Medulla oblongata (tissue), 1 donor: Measurements from ENCODE around the gene SLC34A1.
A peak's percentile ranks its signal among the peaks of the same experiment; 100 is the strongest.
"Not testable (repeated sequence)": the region's sequence is repeated elsewhere in the genome, so short reads cannot be mapped to it uniquely, and the experiment has no call there.

Source experiments
- DNase-seq: peaks from one replicate; pipeline ENCODE4 v3.0.0-alpha.2; 2015; ENCODE audit errors: extremely low spot score

SLC34A1 gene

DNA sequence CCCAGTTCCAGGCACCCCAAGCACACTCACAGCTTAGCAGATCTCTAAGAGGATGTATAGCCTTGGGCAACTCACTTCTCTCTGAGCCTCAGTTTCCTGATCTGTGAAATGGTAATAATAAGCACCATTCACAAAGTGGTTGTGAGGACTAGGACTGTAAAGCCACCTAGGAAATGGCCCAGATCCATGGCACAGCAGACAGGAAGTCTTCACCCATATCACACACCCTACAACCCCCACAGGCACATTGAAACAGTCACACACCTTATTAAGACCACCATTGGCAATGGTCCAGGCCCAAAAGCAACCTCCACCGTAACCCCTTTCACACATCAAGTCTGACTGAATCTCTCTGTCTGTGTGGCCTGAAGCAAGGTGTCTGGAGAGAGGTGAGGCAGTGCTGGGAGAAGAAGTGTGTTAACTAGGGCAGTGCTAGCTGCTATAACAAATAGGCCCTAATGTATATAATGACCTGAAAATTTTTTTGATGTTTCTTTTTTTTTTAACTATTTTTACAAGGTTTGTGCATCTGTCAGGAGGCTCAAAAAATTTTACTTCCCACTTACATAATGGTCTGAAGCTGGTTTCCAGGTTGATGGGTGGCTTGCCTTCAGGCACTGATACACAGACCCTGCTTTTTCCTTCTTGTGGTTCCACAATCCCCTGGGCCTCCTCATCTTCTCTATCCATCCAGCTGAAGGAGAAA, 28.9 kb upstream of the SLC34A1 start:
- no peak for DNase-seq

DNA sequence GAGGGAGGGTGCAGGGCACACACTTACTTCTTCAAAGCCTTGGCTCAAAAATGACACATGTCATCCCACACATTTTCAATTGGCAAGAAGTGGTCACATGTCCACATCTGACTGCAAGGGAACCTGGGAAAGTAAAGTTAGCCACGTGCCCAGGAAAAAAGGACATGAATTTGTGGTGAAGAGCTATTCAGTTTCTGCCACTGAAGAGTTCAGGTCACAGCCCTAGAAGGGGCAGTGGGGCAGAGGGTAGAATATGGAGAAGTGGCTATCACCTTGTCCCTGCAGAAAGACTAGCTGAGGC, 28.4 kb upstream of the SLC34A1 start:
- no peak for DNase-seq

DNA sequence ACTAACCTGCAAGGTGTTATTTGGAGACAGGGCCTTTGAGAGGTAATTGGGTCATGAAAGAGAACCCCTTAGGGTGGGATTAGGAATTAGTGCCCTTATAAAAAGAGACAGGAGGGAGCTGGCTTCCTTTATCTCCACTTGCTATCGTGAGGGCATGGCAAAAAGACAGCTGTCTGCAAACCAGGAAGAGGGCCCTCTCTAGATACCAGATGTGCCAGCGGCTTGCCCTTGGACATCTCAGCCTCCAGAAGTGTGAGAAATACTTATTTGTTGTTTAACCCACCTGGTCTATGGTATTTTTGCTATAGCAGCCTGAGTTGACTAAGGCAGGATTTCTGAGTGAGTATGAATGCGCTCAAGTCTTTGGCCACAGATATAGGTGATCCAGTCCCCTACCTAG, 27.5 kb upstream of the SLC34A1 start:
- no peak for DNase-seq

DNA sequence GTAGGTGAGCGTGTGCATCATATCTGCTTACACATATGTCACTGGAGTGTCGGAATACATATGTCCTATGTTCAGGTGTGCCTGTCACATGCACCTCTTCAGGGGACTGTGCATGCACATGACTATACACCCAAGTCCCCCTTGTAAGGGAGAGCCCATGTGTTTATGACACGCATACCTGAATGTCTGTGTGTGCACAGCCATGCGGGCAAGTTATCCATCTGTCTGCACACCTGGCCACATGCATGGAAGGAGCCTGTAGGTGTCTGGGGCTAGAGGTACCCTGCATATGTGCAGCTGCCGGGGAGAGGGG, 27.1 kb upstream of the SLC34A1 start:
- no peak for DNase-seq

DNA sequence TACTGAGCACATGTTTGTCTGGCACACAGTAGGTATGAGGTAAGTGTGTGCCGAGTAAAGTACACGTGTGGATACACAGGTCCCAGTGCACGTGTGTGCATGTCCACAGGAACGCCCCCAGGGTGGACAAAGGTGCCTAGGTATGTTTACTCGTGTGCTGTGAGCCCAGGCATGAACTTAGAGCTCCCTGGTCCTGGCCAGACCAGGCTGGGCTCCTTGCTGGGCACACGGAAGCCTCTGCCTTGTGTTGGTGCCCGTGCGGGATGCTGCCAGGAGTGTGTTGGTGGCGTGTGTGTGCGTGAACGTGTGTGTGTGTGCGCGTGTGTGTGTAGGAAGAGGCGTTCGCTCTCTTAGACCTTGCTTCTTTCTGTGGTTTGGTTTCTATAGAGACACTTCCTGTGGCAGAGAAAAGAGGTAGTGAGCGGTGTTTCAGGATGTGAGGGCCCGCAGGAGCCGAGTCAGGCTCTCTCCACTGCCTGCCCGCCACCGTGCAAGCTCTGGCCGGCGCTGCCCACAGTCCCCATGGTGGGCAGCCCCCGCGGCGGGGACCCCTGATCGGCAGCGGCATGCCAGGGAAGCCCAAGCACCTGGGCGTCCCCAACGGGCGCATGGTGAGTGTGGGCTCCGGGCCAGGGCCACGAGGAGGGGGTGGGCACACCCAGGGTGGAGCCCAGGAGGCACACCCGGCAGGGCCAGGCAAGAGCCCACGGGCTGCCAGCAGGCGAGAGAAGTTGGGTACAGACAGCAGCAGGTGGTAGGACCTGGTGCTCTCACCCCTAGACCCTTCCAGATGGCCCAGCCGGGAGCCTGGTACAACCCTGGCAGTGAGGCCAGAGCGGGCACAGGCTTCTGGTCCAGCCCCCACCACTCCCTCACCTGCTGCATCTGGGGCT, 26.5 kb upstream of the SLC34A1 start, which contains the start of gene RGS14:
TSS of gene RGS14 (plus strand) at position 466 of the 893 bp plus-strand sequence. CDS start at position 567, 101 bp downstream.
- peak; percentile 65 for DNase-seq

DNA sequence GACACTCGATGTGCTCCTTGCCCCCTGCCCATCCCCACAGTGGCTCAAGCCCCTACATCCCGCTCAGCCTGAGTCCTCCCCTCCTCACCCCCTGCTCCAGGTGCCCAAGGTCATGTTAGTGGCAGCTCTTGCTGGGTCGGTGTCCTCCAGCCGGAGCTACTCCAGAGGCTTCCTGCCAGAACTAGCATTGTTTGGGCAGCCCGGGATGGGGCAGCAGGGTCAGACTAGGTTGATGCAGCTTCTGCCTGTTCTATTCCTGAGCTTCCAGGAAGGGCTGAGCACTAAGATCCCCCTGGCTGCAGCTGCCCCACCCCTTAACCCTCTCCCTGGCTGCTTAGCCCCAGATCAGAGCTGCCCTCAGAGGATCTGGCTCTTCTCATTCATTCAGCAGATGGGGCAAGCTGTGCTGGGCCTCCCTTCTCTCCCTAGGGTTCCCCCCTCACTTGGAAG, 25.8 kb upstream of the SLC34A1 start:
- no peak for DNase-seq

DNA sequence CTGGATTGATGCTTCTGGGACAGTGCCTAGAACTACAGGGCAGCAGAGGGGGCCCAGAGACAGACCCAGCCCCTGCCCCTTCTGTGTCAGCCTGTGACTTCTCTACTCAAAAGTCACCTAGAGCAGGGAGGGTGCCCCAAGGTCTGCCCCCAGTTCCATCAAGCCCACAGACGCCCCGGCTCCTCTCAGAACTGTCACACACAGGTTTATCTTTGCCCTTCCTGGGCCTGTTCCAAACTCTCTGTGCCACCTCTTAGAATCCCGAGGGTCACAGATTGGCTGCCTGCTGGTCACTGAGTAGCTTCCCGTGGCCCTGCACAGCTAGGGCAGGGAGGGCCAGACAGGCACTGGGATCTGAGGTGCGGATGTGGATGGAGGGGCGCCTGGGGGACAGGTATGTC, 24.8 kb upstream of the SLC34A1 start:
- DNase-seq = no peak

DNA sequence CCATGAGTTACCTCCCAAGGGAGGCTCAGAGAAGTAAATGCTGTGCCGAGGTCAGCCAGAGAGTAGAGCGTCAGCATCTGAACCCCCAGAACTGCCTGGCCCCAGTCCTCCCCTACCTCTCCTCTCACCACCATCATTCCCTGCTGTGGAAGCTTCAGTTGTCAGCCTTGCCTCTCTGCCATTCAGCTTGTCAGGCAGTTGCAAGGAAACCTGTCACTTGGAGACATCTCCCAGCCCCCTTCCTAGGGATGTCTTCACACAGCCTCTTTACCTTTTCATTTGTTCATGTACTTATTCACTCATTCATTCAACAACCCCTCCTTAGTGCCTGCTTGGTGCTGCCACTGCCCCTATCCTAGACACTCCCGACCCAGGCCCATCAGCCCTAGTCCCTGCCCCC, 24.4 kb upstream of the SLC34A1 start:
- no peak for DNase-seq

DNA sequence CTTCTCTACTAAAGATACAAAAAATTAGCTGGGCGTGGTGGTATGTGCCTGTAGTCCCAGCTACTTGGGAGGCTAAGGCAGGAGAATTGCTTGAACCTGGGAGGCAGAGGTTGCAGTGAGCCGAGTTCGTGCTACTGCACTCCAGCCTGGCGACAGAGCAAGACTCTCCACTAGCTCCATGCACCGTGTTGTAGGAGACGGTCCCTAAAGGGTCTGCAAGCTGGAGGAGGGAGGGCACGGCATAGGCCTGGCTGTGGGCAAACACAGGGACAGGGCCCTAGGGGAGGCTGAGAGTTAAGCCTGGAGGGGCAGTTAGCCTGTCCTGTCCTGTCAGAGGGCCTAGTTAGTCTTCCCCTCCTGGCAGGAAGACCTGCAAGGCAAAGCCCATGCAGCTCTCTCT, 23.5 kb upstream of the SLC34A1 start:
- not testable (repeated sequence) for DNase-seq

DNA sequence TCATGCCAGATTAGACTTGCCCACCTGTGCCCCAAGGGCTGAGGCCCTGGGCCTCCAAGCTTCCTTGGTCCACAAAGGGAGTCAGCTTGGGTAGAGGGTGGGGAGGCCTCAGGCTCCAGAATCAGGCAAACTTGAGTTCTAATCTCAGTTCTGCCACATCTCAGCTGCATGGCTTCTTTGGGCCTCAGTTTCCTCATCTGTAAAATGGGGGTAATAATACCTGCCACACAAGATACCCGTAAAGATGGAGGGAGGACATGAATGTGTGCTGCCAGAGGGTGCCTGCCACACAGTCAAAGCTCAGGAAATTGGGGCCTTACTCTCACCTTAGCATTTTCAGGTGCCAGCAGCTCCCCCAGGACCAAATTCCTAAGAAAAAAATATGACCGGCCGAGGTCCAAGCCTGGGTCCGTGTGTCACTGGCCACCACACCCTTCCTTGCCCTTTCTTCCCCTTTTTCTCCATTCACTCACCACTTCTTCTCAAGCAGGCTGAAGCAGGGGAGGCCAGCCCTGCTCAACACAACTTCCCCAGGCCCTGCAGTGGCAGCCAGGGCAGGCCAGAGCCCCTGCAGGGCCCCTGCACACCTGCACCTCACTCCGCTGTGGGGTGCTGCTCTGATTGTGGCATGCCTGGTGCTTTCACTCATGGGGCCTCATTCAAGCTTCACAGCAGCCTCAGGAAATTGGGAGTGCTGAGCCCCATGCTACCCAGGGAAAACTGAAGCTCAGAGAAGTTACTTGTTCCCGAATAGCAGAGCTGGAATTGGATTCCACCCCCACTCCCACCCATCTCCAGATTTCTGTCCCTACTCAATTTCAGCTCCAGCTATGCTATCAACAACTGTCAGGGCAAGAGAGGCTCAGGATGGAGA, 22.6 kb upstream of the SLC34A1 start:
- no peak for DNase-seq

DNA sequence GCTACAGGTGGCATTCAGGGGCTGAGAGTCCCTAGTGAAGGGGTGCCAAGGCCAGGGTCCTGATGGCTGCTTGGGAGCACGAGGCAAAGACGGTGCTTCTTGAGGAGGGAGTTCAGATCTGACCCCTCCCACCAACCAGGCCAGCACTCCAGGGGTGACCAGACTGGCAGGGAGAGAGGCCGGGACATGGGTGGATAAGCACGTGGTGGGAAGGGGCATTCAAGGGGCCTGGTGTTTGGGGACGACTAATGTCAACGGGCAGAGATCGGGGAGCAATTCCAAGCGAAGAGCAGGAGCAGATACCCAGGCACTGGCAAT, 22.0 kb upstream of the SLC34A1 start:
- no peak for DNase-seq

DNA sequence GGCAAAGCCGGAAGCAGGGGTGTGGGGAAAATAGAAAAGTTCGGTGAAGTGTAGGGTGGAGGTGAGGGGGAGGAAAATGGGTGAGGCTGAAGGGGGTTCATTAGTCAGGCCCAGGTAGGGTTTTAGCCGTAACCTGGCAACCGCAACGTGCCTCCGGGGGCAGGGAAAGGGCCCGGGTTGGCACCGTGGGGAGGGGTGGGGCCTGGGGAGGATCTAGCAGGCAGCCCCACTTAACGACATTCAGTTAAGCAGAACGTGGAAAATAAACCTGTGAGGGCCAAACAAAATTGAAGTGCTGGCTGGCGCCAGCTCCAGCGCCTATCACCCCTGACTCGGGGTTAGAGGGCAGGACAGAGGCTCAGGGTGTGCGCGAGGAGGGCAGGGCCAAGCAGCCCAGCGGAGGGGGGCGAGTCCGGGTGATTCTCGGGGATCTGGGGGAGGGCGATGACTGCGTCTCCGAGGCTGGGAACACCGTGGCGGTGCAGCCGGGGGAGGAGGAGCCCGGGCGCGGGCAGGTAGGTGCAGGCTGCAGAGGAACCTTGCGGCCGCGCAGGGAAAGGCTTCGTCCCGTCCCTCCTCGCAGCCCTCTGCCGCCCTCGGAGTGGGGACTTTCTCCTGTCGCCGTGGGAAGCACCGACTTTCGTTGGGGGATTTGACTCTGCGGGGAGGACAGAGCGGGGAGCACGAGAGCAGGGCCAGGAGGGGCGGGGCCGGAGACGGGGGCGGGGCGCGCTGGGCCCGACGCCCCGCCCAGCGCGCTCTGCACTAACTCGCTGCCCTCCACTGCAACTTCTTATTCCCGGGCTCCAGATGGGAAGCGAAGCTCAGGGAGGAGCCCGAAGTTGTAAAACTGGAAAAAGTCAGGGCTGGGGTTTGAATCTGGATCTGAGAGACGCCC, 21.4 kb upstream of the SLC34A1 start:
- DNase-seq = no peak

DNA sequence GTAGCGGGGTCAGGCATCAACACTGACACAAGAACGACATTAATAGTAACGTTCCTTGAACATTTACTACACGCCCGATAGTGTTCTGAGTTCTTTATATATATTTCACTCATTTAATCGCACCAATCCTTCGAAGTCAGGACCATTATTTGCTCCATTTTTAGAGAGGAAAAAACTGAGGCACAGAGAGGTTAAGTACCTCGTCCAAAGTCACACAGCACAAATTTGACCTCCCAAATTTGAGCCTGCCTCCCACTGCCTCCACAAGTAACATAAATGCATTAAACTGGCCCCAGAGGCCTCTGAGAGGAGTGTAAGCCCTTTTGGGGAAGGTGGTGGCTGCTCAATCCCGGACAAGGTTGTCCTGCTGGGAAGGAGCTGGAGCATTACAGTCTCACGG, 20.7 kb upstream of the SLC34A1 start:
- no peak for DNase-seq

DNA sequence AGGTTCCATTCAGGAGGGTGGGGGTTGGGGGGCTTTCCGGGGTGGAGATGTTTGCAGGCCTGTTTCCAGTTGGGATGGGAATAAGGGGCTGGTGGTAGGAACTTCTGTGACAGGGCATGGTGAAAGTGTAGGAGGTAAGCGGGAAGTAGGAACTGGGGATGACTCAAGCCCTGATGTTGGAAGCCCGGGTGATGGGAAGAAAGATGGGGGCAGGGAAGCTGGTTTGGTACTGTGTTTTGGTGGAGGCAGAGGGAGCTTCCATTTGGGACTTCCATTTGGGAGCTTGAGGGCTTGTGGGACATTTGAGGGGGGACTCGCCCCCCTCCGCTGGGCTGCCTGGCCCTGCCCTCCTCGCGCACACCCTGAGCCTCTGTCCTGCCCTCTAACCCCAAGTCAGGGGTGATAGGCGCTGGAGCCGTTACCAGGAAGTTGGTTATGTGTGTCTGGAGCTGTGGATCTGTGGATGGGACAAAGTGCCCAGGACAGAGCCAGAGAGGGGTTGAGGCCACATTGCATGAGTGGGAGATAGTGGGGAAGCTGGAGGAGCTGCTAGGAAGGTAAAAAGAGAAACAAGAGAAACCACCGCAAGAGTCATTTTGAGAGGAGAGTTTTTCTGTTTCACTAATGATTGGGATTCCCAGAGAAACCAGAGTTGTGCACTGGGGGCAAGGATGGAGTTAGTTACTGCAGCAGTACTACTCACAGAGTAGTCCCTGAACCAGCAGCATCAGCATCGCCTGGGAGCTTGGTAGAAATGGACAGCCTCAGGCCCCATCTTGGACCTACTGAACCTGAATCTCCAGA, 19.9 kb upstream of the SLC34A1 start:
- DNase-seq = no peak

DNA sequence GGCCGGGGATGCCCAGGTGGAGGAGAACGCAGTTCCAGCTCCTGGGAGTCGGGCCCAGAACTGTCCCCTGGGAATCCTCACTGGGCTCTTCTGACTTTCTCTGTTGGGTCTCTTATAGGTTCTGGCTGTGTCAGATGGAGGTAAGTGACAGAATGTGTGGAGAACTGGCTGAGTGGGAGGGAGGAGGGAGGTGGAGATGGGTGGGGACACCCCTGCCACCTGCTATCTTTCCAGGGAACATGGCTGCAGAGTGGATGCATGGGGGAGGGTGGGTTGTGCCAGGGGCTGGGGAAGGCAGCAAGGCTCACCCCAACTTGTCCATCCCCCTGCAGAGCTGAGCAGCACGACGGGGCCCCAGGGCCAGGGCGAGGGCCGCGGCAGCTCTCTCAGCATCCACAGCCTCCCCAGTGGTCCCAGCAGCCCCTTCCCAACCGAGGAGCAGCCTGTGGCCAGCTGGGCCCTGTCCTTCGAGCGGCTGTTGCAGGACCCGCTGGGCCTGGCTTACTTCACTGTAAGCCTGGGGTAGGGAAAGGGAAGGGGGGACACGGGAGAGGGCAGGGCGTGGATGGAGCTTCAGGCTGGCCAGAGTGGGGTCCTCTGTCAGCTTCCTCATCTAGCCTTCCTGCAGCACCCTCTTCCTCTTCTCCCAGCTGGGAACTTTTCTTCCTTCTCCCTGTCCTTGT, 18.2 kb upstream of the SLC34A1 start:
- no peak for DNase-seq

DNA sequence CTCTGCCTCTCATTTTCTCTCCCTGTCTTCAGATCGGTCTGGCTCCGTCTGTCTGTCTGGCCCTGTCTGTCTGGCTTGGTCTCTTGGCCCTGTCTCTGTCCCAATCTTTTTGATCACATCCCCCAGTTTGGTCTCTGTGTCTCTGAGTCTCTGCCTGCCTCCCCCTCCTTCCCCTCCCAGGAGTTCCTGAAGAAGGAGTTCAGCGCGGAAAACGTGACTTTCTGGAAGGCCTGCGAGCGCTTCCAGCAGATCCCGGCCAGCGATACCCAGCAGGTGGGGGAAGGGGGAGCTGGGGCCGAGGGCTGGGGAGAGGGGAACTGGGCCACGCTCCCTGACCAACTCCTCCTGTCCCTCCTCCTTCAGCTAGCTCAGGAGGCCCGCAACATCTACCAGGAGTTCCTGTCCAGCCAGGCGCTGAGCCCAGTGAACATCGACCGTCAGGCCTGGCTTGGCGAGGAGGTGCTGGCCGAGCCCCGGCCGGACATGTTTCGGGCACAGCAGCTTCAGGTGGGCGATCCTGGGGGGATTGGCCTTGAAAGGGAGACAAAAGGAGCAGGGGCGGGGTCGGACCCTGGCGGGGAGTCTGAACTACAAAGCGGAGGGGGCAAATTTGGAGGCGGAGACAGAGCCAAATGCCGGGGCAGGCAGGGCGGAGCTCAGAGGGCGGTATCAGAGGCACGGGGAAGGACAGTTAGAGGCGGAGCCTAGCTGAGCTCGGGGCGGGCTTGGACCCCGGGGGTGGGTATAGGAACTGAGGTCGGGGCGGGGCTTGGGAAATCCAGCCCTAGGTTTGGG, 17.5 kb upstream of the SLC34A1 start:
- peak; percentile 27 for DNase-seq

DNA sequence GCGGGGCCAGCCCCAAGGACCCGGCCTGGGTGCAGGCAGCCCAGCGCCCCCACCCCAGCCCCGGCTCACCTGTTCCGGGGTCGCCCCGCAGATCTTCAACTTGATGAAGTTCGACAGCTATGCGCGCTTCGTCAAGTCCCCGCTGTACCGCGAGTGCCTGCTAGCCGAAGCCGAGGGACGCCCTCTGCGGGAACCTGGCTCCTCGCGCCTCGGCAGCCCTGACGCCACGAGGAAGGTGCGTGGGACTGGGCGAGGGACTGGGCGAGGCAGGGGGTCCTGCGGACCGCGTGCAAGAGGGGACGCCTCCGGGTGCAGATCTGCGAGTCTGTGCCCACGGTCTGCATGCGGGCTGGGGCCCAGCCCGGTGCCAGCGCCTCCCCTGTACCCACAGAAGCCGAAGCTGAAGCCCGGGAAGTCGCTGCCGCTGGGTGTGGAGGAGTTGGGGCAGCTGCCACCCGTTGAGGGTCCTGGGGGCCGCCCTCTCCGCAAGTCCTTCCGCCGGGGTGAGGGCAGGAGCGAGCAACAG, 16.8 kb upstream of the SLC34A1 start:
- DNase-seq = no peak

DNA sequence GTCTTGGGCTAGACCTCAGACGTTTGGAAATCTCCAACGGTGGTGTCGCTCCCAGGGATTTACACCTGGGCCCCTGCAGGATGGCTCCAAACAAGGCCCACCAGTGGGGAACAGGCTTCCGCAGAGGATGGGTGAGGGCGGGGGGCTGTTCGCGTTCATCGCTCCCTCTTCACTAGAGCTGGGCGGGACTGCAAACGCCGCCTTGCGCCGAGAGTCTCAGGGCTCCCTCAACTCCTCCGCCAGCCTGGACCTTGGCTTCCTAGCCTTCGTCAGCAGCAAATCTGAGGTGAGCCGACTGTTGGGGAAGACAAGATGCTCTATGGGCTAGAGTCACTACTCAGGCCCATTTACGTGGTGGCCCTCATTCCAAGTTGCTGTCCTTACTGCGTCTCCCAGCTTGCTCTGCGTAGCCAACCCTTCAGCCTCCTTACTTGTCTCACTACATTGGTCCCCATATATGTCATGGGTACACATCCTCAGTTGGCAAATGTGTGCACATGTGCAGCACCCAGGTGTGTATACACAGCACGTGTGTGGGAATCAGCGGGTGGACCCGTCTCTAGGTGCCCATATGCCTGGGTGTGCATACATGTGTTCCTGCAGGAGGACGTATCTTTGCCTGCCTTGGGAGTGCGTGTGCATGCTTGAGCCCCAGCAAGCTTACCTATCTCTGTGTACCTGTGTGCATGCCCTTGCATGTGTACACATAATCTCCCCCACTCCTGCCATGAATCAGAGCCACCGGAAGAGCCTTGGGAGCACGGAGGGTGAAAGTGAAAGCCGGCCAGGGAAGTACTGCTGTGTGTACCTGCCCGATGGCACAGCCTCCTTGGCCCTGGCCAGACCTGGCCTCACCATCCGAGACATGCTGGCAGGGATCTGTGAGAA, 16.0 kb upstream of the SLC34A1 start:
- DNase-seq = no peak
